Measurements from ENCODE around the gene SNTB2.

- TF ChIP-seq RAD21 (IDR thresholded peaks at IDR 0.05) (no peak), CTCF (IDR thresholded peaks at IDR 0.05; ENCODE audit: low read depth, low read length, missing input control) (no peak), RXRA (IDR thresholded peaks at IDR 0.05) (no peak), SP1 (IDR thresholded peaks at IDR 0.05) (no peak), REST (IDR thresholded peaks at IDR 0.05) (no peak), ATF3 (IDR thresholded peaks at IDR 0.05) (no peak)
Measured at GRCh38 chr16:69237296-69237695, 50.3 kb downstream of the SNTB2 start.

Measured in liver (tissue), 3 donors.